Sigmoid colon (tissue), 7 donors: ENCODE data around the gene FGF14. TPM values are rescaled to one million over a fixed set of nuclear protein-coding genes. Genes with fewer than 3 reads are reported as not detected.

ENCODE experiments used
- DNase-seq: peaks from one replicate; pipeline ENCODE4 v3.0.0-alpha.2; 2019
- H3K27ac ChIP-seq, 4 donors: fragments of 200-600 bp; sonication (generic); one replicate each; pipeline ENCODE4 v1.5.1; 2016 to 2019; ENCODE audit warnings: mild to moderate bottlenecking in 1 of 4
- H3K27me3 ChIP-seq, 3 donors: fragments of 200-600 bp; sonication (generic); one replicate each; pipeline ENCODE4 v1.5.1; 2019; ENCODE audit warnings: mild to moderate bottlenecking in 1 of 3
- H3K36me3 ChIP-seq, 4 donors: fragments of 200-600 bp; sonication (generic); one replicate each; pipeline ENCODE4 v1.5.1; 2016 to 2019
- H3K4me1 ChIP-seq, 4 donors: fragments of 200-600 bp; sonication (generic); one replicate each; pipeline ENCODE4 v1.5.1; 2017 to 2019
- H3K4me3 ChIP-seq, 4 donors: fragments of 200-600 bp; sonication (generic); one replicate each; pipeline ENCODE4 v1.5.1; 2017 to 2019; ENCODE audit warnings: mild to moderate bottlenecking in 2 of 4, moderate library complexity in 1 of 4
- H3K9me3 ChIP-seq, 4 donors: fragments of 200-600 bp in 3 of 4; sonication (generic) in 3 of 4; one replicate each; pipeline versions ENCODE4 v1.5.1 to v1.6.1; 2013 to 2019
- EP300 ChIP-seq, 4 donors: sonication (generic); formaldehyde crosslinking; IDR thresholded peaks; one replicate each; pipeline ENCODE4 v1.6.1; 2017; ENCODE audit warnings: antibody characterized with exemption in 4 of 4
- POLR2A ChIP-seq, 2 donors: fragments of 450-650 bp; IDR thresholded peaks; one replicate each; pipeline ENCODE4 v1.6.1; 2016; ENCODE audit warnings: antibody characterized with exemption in 2 of 2, mild to moderate bottlenecking in 2 of 2, moderate library complexity in 2 of 2
- POLR2AphosphoS5 ChIP-seq, 4 donors: sonication (generic); formaldehyde crosslinking; IDR thresholded peaks; one replicate each; pipeline ENCODE4 v1.6.1; 2017; ENCODE audit warnings: antibody characterized with exemption in 4 of 4
- WGBS, 2 donors: extraction: QIAGEN DNeasy Blood & Tissue Kit; methylation state at CpG; one replicate each; pipeline ENCODE4 v1.1.7; 2013; 5-methylcytosine and 5-hydroxymethylcytosine counted together
- intact Hi-C: fragments of 100-400 bp; cut with DNase I; formaldehyde crosslinking; loops from one replicate; pipeline ENCODE4 v1.15.1; 2023
- polyA plus RNA-seq, 3 donors: library from polyadenylated mRNA; stranded (reverse); fragments of 200-250 nt; gene quantifications; one replicate each; pipeline ENCODE4 v1.2.3, GENCODE V29; 2013
- total RNA-seq, 4 donors: library from RNA; depleted of rRNA; stranded (reverse); fragments of >200 nt; gene quantifications; one replicate each; pipeline ENCODE4 v1.1.0, GENCODE V29; 2016
- TF ChIP-seq, protein P1 (sequence below), 4 experiments: fragments of 450-650 bp in 3 of 4; fragments of 200-600 bp in 1 of 4; IDR thresholded peaks; one replicate each; pipeline ENCODE4 v1.5.1; 2016 to 2019; ENCODE audit warnings: antibody characterized with exemption in 4 of 4, mild to moderate bottlenecking in 3 of 4, moderate library complexity in 2 of 4
- donor health status: healthy with polysubstance abuse.
- donor health status: Bipolar disorder and iron deficiency.
- donor health status: healthy.

FGF14 gene
- total and polyA plus RNA-seq, 7 donors = under 0.01 to 1.6 (median 1.1) TPM

DNA sequence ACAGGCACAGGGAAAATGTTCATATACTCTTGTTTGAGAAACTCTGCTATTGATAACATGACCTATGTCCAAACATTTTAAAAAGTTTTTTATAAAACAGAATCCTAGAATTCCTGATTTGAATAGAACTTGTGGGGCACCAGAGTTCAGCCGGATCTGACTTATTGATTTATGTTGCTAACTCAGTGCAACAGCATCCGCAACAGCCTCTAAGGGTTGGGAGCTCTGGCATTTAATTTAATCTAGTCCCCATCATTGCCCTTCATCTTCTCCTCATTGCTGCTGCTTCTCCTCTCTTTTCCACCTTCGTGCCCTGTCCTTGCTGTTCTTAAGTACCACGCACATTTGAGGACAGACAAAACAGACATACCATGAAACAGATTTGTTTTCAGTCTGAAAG lies 214.5 kb downstream of the FGF14 start:
- Histone ChIP-seq H3K9me3 (no peaks in the 10 kb centered on the region), H3K4me3 (no peak overlapping the region), H3K36me3 (no peaks in the 10 kb centered on the region), H3K4me1 (no peaks in the 10 kb centered on the region), H3K27me3 (no peaks in the 10 kb centered on the region), H3K27ac (no peak overlapping the region)
- no peak for TF ChIP-seq POLR2A (IDR thresholded peaks at IDR 0.05)
- TF ChIP-seq, protein P1, sequence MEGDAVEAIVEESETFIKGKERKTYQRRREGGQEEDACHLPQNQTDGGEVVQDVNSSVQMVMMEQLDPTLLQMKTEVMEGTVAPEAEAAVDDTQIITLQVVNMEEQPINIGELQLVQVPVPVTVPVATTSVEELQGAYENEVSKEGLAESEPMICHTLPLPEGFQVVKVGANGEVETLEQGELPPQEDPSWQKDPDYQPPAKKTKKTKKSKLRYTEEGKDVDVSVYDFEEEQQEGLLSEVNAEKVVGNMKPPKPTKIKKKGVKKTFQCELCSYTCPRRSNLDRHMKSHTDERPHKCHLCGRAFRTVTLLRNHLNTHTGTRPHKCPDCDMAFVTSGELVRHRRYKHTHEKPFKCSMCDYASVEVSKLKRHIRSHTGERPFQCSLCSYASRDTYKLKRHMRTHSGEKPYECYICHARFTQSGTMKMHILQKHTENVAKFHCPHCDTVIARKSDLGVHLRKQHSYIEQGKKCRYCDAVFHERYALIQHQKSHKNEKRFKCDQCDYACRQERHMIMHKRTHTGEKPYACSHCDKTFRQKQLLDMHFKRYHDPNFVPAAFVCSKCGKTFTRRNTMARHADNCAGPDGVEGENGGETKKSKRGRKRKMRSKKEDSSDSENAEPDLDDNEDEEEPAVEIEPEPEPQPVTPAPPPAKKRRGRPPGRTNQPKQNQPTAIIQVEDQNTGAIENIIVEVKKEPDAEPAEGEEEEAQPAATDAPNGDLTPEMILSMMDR (IDR thresholded peaks at IDR 0.05) = no peak
- no peak for TF ChIP-seq POLR2AphosphoS5 (IDR thresholded peaks at IDR 0.05)
- no peak for TF ChIP-seq EP300 (IDR thresholded peaks at IDR 0.05)
- whole genome bisulfite sequencing, 2 donors = 65 to 72% methylated on average over 4 of the region's 4 CpGs
- intact Hi-C loops = no loop called here
- no peak for DNase-seq

DNA sequence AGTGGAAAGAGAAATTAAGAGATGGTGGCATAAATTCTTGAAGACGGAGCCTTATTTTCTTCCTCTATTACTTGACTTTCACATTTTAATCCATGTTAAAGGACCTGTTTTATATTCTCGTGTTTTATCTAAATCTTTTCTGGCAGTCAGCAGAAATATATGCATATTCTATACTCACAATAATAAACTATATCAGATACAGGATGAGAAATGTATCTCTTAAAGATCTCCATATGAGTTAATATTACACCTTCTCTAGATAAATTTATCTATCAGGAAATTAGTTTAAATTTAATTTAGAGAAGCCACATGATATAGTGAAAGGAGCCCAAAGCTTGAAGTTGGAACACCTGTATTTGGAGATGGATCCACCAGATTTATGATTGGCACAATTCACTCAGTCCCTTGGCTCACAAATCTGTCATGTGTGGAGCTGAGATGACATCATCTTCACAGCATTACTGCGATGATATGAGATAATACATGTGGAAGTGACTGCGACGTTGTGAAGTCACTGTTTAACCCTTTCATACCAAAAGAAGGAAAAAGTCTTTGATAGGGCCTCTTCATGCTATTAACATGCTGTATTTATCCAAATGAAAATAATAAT lies 216.4 kb downstream of the FGF14 start:
- TF ChIP-seq, protein P1 (IDR thresholded peaks at IDR 0.05) = no peak
- TF ChIP-seq POLR2A (IDR thresholded peaks at IDR 0.05) (no peak), EP300 (IDR thresholded peaks at IDR 0.05) (no peak), POLR2AphosphoS5 (IDR thresholded peaks at IDR 0.05) (no peak)
- no peaks in the 10 kb centered on the region for H3K9me3 ChIP-seq
- H3K4me1 ChIP-seq = no peaks in the 10 kb centered on the region
- H3K4me3 ChIP-seq = no peak overlapping the region
- no peaks in the 10 kb centered on the region for H3K36me3 ChIP-seq
- H3K27me3 ChIP-seq = no peaks in the 10 kb centered on the region
- intact Hi-C loops = no loop called here
- 35 to 65% methylated on average over 5 of the region's 5 CpGs for WGBS, 2 donors
- no peak overlapping the region for H3K27ac ChIP-seq
- DNase-seq = no peak

DNA sequence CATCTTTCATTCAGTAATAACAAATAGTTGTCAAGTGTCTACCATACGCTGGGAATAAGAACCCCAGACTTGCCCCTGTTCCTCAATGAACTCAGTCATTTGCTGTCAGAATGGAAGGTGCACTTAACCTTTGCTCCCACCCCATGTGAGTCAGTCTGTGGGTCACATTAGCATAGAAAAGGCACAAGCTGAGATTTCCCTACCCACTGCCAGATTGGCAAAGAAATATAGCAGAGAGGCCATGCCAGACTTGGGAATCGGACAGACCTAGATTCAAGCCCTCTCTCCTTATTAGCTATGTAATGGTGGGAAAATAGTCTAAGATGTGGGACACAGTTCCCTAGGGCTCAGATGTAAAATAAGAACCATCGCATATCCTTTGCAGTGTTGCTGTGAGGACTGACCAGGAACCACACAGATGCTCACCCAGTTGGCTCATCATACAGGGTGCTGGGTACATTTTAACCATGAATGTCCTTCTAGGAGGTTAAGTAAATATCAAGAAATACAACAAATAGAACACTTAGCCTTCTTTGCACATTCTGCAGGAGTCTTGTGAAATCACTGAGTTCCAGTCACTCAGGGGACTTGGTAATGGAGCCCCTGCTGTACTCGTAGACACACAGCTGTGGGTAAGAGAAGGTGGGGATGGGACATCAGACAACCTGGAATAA lies 218.2 kb downstream of the FGF14 start:
- DNase-seq = no peak
- WGBS, 2 donors = 61 to 75% methylated on average over 4 of the region's 4 CpGs
- Histone ChIP-seq H3K36me3 (no peaks in the 10 kb centered on the region), H3K4me1 (no peaks in the 10 kb centered on the region), H3K27ac (no peak overlapping the region), H3K9me3 (no peaks in the 10 kb centered on the region), H3K27me3 (no peaks in the 10 kb centered on the region), H3K4me3 (no peak overlapping the region)
- intact Hi-C loops = no loop called here
- TF ChIP-seq, protein P1 (IDR thresholded peaks at IDR 0.05) = no peak
- TF ChIP-seq POLR2AphosphoS5 (IDR thresholded peaks at IDR 0.05) (no peak), POLR2A (IDR thresholded peaks at IDR 0.05) (no peak), EP300 (IDR thresholded peaks at IDR 0.05) (no peak)

DNA sequence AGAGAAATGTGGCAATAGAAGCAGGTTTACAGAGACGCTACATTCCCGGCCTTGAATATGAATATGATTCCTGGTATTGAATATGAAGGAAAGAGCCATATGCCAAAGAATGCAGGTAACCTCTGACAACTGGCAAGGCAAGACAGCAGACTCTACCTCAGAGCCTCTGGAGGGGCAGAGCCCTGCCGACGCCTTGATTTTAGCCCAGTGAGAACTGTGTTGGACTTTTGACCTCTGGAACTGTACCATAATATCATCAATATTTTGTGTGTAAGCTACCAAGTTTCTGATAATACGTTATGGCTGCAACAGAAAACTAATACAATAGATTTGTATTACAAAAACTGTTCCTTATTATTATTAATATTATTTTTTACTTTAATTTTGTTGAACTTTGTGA lies 219.7 kb downstream of the FGF14 start:
- Histone ChIP-seq H3K9me3 (no peaks in the 10 kb centered on the region), H3K36me3 (no peaks in the 10 kb centered on the region), H3K27ac (no peak overlapping the region), H3K4me1 (no peaks in the 10 kb centered on the region), H3K27me3 (no peaks in the 10 kb centered on the region), H3K4me3 (no peak overlapping the region)
- DNase-seq = no peak
- TF ChIP-seq EP300 (IDR thresholded peaks at IDR 0.05) (no peak), POLR2AphosphoS5 (IDR thresholded peaks at IDR 0.05) (no peak), POLR2A (IDR thresholded peaks at IDR 0.05) (no peak)
- TF ChIP-seq, protein P1 (IDR thresholded peaks at IDR 0.05) = no peak
- 52 to 83% methylated on average over 5 of the region's 5 CpGs for WGBS, 2 donors
- intact Hi-C loops = no loop called here
